Measurements from ENCODE around the gene DUT. TPM values are rescaled to one million over a fixed set of nuclear protein-coding genes. Genes with fewer than 3 reads are reported as not detected.

Gene DUT
- total and polyA plus RNA-seq, 12 donors, result 43.9 to 141 (median 92.5) TPM

DNA sequence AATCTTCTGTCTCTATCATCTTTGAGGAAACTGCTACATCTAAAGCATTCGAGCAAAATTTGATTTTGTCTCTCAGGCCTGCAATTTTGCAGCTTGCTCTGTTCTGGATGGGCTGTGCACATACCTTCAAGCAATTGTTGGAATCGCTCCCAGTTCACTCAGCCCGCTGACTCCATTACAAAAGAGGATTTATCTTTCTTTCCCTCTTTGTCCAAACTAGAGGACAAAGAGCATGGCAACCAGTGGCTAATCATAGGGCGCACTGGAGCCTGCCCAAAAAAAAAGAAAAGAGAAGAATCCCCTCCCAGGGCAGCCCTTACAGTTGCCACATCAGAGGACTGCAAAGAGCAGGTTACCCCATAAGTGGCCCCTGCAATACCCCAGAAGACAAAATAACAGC, 49.0 kb upstream of the DUT start:
- intact Hi-C loops (cut with DNase I), result loop anchor here in 1 of 2 donors (10.0 kb wide), 1 partner anchor 1087 kb away; no protein-coding TSS in a partner anchor
- Histone ChIP-seq H3K36me3 (replicated peaks in 1 of 2) (no peaks in the 10 kb centered on the region), H3K4me1 (replicated peaks in 1 of 2) (peaks cover 0 to 16% of the 10 kb centered on the region in 2 donors), H3K27ac (no peak overlapping the region), H3K4me3 (no peak overlapping the region), H3K9me3 (replicated peaks in 1 of 3) (no peaks in the 10 kb centered on the region), H3K27me3 (no peaks in the 10 kb centered on the region)
- peak in 2 of 7 donors; percentile 11 to 22 for DNase-seq
- 62 to 75% (median 73%) methylated on average over 4 of the region's 4 CpGs for WGBS, 4 donors
- TF ChIP-seq CTCF (IDR thresholded peaks at IDR 0.05), result no peak
- no peak for TF ChIP-seq POLR2A (IDR thresholded peaks at IDR 0.05)

- Histone ChIP-seq H3K27ac (peak overlapping the region; percentile 39 to 82 (median 58)), H3K4me1 (replicated peaks in 1 of 2) (peaks cover 0 to 16% of the 10 kb centered on the region in 2 donors), H3K4me3 (no peak overlapping the region), H3K27me3 (no peaks in the 10 kb centered on the region), H3K36me3 (replicated peaks in 1 of 2) (no peaks in the 10 kb centered on the region), H3K9me3 (replicated peaks in 1 of 3) (no peaks in the 10 kb centered on the region)
- no peak for TF ChIP-seq POLR2A (IDR thresholded peaks at IDR 0.05)
- TF ChIP-seq CTCF (IDR thresholded peaks at IDR 0.05), result no peak
- WGBS, 4 donors, result 23 to 31% (median 27%) methylated on average over 6 of the region's 6 CpGs
- intact Hi-C loops (cut with DNase I), result loop anchor here in 1 of 2 donors (10.0 kb wide), 1 partner anchor 1089 kb away; no protein-coding TSS in a partner anchor
- DNase-seq, result peak; percentile 27 to 72 (median 50)
Observed at GRCh38 chr15:48283396-48284145, 47.7 kb upstream of the DUT start.

DNA sequence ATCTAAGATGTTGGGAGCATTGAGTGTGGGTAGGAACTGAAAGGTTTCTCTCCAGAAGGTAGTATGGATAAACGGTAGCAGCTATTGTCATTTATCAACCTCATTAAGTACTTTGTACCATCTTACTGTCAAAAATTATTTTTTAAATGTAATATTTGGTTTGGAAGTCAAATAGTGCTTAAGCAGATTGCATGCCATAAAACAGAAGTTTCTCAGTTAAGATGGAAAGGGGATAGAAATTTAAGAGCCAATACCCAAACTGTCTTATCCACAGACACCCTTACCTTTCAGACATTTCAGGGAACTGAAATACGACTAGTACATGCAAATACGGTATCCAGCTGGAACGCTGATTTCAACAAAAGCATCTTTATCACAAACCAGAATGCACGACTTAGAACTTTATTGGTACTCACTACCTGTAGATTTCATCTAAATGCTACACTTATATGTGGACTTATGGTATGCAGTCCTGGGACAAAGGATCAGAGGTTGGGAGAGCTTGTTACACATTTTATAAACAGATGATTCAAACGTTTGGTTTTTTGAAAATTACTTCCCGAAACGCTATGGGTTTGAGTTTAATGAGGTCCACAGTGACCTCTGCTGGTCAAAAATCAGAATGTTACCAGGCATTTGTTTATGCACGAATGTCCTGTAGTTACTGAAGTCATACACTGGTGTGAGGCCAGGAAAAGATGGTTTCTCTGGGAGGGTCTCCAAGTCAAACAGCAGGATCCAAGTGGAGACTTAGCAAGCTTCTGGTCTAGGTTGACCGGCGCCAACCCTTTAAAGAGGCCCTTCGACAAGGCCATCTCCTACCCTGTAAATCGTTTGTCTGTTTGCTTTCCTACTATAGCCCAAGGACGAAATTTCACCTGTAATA, 45.7 kb upstream of the DUT start:
- intact Hi-C loops (cut with DNase I), result loop anchor here in 1 of 2 donors (10.0 kb wide), 1 partner anchor 1091 kb away; no protein-coding TSS in a partner anchor
- H3K9me3 ChIP-seq (replicated peaks in 1 of 3), result no peaks in the 10 kb centered on the region
- H3K4me1 ChIP-seq (replicated peaks in 1 of 2), result peaks cover 0 to 16% of the 10 kb centered on the region in 2 donors
- peak overlapping the region in 1 of 4 donors; percentile 49 for H3K4me3 ChIP-seq
- H3K27me3 ChIP-seq, result no peaks in the 10 kb centered on the region
- peak overlapping the region in 1 of 5 donors; percentile 9 for H3K27ac ChIP-seq
- 16 to 22% (median 19%) methylated on average over 14 of the region's 14 CpGs for WGBS, 4 donors
- no peaks in the 10 kb centered on the region for H3K36me3 ChIP-seq (replicated peaks in 1 of 2)
- peak; percentile 47 to 78 (median 69) for DNase-seq
- TF ChIP-seq POLR2A (IDR thresholded peaks at IDR 0.05) (no peak), CTCF (IDR thresholded peaks at IDR 0.05) (peak; percentile 64 to 77 (median 69))

DNA sequence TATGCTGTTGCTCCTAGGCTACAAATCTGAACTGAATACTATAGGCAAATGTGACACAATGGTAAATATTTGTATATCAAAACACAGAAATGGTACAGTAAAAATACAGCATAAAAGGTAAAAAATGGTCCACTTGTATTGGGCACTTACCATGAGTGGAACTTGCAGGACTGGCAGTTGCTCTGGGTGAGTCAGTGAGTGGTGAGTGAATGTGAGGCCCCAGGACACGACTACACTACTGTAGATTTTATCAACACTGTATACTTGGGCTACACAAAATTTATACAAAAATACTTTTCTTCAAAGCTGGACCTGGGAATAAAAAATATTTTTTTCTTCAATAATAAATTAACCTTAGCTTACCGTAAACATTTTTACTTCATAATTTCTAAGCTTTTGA, 41.6 kb upstream of the DUT start:
- Histone ChIP-seq H3K4me1 (replicated peaks in 1 of 2) (peaks cover 0 to 8% of the 10 kb centered on the region in 2 donors), H3K27ac (no peak overlapping the region), H3K4me3 (no peak overlapping the region), H3K9me3 (replicated peaks in 1 of 3) (no peaks in the 10 kb centered on the region), H3K27me3 (no peaks in the 10 kb centered on the region), H3K36me3 (replicated peaks in 1 of 2) (no peaks in the 10 kb centered on the region)
- 82 to 85% (median 83%) methylated on average over 2 of the region's 2 CpGs for WGBS, 4 donors
- DNase-seq, result no peak
- intact Hi-C loops (cut with DNase I), result loop anchor here in 1 of 2 donors (10.0 kb wide), 1 partner anchor 1095 kb away; no protein-coding TSS in a partner anchor
- TF ChIP-seq CTCF (IDR thresholded peaks at IDR 0.05), result no peak
- TF ChIP-seq POLR2A (IDR thresholded peaks at IDR 0.05), result no peak

Data from adrenal gland (tissue), 12 donors.